Kasumi-1 (cell line): ENCODE data around the gene SMG6.
"Not testable (repeated sequence)": the region's sequence is repeated elsewhere in the genome, so short reads cannot be mapped to it uniquely, and the experiment has no call there.

Experiments used
- DNase-seq, 2 experiments: peaks; one replicate each; lab custom pipeline; 2025; lab: John Stamatoyannopoulos, UW

The SMG6 gene

DNA sequence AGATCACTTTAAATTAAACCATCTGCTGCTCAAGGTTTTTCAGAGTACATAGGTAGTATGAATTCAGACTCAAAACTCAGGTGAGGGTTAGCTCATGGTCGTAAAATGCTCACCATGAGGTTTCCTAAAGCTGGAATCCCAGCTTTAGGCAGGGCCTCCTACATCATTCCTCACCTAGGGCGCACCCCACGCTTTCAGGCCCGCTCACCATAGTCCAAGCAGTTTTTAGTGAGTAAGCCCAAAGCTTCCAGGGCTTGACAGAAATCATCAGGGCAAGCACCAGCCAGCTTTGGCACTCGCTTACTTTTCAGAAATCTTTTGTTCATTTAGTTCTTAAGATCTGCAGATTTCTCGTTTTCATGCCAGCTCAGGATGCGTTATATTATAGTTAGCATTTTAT, 158.9 kb downstream of the SMG6 start:
- no peak for DNase-seq

DNA sequence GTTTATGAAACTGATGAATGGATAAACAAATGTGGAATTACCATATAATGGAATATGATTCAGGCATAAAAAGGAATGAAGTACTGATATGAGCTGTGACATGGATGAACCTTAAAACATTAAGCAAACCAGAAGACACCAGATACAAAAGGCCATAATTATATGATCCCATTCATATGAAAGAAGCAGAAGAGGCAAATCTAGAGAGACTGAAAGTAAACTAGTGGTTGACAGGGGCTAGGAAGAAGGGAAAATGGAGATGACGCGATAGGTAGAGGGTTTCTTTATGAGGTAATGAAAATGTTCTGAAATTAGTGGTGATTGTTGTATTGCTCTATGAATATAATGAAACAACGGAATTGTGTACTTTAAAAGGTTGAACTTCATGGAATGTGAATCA, 160.3 kb downstream of the SMG6 start:
- no peak for DNase-seq

DNA sequence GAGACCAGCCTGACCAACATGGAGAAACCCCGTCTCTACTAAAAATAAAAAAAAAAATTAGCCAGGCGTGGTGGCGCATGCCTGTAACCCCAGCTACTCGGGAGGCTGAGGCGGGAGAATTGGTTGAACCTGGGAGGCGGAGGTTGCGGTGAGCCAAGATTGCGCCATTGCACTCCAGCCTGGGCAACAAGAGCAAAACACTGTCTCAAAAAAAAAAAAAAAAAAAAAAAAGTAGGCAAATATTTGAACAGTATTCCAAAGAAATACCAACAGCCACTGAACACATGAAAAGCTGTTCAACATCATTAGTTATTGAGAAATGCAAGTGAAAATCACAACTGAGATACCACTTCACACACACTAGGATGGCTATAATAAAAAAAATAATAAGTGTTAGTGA, 160.9 kb downstream of the SMG6 start:
- not testable (repeated sequence) for DNase-seq

DNA sequence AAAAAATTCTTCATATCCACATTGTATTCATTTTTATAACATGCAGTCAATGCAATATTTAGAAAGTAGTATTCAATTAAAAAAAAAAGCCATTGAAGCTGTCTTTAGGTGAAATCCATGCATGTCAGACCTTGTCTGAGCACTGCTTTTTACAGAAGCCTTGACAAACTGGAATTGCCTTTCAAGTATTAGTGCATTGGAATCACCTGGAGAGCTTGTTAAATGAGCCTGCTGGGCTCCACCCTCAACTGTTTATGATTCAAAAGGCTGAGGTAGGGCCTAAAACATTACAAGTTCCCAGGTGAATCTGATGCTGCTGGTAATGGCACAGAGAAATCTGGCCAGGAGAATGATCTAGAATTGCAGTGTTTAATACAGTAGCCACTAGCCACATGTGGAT, 162.9 kb downstream of the SMG6 start:
- no peak for DNase-seq

DNA sequence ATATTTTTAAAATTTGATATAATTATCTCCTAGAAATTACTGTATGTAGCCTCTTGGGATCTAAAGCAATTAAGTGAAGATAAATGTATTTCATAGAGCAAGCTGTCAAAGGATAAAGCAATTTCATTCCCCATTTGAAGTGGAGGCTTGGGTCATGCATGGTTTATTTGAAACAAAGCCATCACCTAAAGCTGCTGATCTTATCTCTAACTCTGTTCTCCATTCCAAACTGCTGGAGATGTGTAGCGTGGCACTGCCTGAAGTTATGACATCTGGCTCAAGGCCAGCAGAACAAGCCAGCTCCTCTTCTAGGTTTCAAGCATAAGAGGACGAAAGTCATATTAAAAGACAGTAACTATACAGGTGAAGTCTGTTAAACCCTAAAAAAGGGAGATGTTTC, 164.8 kb downstream of the SMG6 start:
- DNase-seq = peak in 1 of 2 experiments; percentile 0

DNA sequence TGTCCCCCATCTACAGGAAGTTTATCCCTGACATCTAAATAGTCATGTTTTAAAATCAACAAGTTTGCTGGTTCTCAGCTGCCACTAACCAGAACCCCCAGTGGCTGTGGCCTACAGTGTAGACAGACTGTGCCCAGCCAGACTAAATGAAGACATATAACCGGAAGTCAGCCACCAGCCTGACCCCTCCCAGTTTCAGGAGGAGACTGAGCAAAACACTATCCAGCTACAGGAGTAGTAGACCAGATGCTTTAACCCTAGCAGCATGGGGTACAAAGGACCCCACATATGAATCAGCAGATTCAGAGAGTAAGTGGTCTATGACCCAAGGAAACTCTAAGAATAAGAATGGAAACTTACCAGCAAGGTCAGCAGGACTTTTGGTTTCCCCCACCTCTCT, 165.3 kb downstream of the SMG6 start:
- peak in 1 of 2 experiments; percentile 0 for DNase-seq

DNA sequence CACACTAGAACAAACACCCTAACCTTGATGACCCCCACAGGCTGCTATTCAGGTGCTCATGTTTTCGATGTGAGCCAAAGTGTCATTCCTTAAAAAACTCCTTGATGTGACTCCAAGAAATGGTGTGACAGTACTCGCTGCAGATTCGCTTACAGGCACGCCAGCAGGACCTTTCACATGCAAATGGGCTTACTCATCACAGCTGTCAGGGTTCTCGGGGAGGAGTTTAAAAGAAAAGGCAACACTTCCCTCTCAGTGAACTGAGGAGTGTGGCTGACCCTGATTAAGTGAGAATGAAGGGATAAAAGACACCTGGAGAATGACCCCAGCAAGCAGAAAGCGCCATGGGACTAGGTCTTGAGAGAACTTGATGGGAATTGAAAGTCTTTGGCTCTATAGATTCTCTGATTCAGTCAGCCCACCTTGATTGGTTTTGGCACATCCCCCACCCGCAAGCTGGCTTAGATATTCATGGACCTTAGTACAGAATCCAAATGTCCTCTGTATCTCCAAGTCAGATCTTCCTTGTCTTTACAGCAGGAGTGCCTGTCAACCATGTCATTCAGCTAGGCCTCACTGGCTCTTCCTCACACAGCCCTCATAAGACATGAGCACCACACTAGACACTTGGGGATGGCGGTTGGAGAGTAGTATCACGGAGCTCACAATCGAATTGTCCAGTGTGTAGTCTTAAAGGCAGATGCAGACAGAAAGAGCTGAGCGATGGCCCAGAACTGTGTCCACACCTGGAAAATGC, 166.1 kb downstream of the SMG6 start:
- DNase-seq = no peak

DNA sequence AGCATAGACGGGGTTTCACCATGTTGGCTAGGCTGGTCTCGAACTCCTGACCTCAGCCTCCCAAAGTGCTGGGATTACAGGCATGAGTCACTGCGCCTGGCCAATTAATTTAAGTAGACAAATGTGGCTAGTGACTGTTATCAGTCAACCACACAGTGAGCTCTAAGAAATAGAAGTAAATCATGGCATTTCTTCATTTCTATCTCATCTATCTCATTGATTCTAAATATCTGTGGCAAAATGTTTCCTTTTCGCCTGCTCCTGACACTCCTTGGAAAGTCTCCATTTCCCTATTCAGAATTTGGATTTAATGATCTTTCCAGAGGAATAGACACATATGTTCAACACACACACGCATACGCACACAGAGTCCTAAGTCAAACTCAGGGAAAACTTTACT, 167.3 kb downstream of the SMG6 start:
- DNase-seq = no peak

DNA sequence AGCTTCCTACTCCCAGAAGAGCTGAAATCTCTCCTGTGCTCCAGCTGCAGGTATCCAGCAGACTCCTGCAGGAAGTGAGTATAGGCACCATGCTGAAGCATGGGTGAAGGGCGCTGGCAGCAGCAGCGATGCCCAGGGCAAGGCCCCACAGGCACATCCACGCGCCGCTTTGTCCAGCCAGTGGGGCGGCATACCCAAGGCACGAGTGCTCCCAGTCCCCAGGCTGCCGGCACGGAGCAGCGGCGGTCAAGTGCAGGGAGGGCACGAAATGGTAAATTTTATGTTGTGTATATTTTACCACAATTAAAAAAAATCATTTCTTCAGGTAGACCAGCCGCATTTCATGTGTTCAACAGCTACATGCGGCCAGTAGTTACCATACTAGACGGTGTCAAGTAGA, 175.6 kb downstream of the SMG6 start:
- no peak for DNase-seq

DNA sequence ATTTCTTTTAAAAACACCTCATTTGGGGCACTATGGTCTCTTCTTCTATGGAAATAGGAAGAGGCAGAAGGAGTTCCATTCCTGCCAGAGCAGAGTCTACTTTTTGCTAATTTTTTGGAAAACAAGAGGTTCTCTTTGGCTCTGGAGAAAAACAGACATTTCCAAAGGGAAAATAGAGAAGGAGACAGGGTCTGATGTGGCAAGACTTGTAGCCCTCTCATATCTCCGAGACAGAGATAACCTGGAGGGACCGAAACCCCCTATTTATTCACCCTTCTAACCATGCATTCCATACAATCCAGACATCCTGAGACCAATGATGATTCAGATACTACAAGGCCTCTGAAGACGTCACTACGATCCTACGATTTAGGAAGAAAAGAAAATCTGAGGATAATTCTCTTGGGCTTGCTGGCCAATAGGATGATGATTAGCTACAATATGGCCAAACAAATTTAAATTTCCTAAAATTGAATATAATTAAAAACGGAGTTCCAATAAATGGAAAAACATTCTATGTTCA, 178.5 kb downstream of the SMG6 start:
- DNase-seq = no peak

DNA sequence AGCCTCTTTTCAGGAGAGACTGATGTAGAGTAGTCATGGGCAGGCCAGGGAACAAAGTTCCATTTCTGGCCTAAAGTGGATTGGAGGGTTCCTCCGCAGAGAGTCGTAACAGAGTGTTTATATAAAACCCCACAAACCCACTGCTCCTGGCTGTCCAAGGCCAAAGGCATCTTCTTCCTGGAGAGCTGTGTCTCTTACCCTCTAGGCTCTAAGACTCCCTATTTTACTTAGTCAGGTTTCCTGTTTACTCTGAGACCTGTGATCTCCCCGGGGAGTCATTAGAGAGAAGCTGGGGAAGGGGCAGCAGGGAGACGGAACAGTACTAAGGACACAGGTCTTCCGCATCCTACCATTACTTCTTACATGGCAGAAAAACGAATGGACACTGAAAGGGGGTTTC, 179.2 kb downstream of the SMG6 start:
- no peak for DNase-seq

DNA sequence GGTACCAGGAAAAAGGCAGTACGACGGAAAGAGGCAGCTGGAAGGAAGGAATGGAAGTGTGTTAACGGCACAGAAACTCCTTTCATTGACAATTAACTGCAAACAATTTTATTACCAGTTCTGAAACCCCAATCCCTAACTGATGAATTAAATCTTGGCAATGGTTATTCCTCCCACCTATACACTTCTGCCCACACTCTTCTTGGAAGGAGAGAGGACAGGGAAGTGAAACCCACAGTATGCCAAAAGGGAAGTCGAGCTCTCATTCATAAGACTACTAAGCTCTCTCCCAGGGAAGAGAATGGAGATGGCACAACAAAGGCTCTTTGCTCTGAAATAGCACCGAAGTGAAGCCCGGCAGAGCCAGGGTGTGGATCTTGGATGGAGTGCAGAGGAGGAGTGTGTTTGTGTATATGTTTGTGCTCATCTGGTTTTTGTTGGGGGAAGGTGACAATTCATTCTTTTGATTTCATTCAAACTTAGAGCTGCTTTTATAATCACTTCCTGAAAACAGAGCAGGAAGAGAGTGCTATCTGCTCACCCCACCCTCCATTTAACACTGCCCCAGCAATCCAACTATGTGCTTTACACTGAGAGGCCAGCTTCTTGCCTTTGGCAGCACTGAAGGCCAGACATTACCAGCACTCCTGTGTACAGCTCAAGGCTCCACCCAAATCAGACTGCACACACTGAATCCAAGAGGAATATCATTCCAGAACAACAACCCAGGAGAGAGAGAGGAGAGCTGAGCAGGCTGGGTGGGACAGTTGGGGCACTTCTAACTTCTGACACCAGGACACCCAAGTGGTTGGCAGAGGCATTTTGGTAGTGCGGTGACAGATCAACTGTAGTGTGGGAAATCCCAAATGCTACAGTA, 180.0 kb downstream of the SMG6 start:
- peak; percentile 19 to 25 for DNase-seq

DNA sequence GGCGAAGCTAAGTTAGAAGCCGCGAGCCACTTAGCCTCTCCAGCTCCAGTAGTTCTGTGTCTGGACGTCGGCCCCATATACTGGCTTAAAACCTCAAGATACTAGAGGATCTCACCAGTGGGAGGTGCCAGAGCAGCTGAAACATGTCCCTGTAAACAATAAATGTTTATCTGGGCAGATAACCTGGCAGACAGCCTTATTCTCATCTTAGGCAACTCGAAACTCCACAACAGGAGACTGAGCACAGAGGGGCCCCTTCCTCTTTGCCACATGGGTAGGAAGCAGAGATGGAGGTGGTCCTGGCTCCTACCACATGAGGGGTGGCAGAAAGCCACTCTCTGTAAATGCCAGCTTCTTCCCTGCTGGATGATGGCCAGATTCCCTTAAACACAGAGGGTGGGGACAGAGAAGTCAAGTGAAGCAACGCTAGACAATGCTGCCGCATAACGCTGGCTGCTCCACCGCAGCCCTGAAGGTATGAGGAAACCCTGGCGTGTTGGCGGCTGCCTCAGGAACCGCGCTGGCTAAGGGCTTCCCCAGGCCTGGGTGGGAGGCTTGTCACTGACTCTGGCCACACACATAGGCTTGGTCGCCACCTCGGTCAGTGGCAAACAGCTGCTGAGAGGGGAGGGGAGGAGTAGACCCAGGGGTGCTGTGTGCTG, 180.8 kb downstream of the SMG6 start:
- DNase-seq = peak; percentile 10 to 23

DNA sequence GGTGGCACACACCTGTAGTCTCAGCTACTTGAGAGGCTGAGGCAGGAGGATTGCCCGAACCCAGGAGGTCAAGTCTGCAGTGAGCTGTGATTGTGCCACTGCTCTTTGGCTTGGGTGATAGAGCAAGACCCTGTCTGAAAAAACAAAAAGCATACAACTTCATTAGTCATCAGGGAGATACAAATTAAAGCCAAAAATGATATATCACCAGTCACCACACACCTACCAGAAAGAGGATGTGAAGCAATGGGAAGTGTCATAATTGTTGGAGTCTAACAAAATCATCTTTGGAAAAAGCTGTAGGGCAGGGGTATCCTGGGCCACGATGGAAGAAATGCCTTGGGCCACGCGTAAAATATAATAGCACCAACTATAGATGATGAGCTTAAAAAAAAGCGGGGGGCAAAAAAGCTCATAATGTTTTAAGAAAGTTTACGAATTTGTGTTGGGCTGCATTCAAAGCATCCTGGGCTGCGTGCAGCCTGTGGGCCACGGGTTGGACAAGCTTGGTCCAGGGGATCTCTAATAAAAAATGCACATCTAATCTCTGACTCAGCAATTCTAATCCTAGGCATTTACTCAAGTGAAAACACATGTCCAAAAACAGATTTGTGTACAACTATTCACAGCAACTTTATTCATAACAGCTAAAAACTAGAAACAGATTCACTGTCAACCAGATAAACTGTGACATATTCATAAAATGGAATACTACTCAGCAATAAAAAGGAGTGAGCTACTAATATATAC, 182.8 kb downstream of the SMG6 start:
- DNase-seq = no peak

DNA sequence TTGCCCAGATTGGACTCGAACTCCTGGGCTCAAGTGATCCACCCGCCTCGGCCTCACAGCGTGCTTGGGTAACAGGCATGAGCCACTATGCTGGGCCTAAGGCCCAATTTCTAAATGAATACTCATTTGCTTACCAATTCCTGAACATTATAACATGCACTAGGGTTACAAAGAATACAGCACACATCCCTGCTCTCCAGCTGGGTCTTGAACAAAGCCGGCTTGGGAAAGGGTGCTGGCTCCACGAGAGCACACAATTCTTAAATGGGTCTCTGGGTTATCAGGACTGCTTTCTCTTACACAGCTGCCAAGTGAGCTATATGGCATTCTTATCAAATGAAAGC, 190.3 kb downstream of the SMG6 start:
- no peak for DNase-seq

DNA sequence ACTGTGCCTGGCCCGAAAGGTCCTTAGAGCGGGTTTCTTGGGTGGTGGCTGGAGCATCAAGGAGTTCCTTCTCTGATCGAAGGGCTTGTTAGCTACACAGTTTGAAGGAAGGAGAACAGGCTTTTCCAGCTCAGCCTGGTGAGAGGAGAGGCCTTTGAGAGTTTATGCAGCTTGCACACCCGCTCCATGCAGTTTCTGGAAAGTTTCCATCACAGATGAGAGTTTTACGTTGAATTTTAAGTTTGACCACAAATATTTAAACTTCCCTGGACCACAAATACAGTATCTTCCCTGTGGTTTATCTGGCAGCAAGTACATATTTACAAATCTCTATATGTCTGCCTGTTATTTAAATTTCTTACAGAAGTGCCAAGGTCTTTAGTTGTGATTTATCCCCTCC, 191.9 kb downstream of the SMG6 start:
- no peak for DNase-seq

DNA sequence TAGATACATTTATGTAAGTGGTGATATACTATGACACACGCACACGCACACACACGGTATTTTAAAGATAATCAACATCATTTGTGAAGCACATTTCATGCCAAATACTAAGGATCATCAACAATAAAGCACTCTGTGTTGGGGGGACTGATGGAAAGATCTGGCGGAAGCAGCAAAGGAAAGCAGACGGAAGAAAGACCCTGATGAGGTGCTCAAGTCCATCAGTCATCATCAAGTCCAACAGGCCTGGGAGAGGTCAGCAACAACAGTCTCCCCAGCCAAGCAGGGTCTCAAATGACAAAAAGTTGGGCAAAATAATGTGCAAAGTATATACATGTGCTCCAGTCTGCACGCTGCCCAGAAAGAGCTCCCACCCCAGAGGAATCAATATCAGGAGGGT, 193.1 kb downstream of the SMG6 start:
- DNase-seq = no peak

DNA sequence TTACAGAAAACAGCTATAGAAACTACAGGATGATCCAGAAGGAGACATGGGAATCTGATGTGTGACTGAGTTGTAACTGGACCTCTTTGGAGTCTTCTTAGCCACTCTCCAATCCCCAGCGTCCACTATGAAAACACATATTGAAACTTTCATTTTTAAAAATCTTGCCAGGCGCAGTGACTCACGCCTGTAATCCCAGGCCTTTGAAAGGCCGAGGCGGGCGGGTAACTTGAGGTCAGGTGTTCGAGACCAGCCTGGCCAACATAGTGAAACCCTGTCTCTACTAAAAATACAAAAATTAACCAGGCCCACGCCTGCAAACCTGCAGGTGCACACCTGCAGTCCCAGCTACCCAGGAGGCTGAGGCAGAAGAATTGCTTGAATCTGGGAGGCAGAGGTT, 195.4 kb downstream of the SMG6 start:
- no peak for DNase-seq

DNA sequence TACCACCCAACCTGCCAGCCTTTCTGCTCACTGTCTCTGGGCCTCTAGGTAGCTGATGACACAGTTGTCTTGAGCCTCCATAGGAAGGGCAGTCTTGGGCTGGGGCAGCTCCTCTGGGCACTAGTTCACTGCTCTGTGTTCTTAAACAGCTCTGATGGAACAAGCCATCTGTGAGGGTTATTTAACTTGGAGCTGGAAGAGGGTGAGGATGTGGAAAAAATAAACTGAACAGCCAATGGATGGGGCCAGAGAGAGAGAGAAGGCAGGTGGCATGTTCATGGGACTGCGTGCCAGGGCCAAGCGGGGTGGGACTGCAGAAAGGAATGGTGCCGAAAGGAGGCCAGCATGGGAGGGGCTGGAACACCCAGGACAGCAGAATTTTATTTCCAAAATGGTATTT, 196.1 kb downstream of the SMG6 start:
- no peak for DNase-seq

DNA sequence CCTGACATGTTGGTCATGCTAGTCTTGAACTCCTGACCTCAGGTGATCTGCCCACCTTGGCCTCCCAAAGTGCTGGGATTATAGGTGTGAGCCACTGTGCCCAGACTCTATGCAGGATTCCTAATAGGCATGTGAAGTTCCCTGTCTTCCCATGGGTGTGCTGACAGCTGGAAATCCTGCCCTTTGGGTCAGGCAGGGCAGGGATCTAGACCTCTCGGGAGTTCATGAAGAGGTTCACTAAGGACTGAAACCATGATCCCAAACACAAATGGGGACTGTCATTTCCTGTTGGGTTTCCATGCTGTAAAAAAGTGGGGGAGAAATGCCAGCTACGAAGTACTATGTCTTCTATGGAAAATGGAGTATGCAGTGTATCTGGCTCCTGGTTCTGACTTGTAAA, 196.5 kb downstream of the SMG6 start:
- DNase-seq = no peak

DNA sequence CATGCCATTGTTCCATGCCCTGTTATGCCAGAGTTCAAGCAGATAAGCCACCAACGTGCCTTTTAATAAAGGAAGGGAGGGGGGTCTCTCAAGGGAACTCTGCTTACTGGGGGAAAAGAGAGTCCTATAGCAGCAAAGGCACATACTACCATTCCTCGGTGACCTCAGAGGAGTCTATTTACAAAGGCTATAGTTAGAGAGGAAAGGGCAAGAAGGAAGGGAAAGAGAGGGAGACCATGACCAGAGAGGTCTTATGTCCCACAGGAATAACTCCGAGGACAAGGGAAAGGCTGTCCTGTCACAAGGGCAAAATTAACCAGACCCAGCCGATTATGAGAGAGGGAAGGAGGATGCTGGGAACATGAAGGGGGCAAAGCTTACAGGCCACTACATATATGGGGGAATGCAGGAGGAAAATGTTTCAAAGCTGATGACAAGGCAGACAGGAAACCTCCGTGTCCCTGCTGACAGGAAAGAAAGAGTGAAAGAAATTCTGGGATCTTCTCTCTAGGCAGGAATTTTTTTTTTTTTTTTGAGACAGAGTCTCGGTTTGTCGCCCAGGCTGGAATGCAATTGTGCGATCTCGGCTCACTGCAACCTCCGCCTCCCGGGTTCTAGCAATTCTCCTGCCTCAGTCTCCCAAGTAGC, 197.2 kb downstream of the SMG6 start:
- no peak for DNase-seq

DNA sequence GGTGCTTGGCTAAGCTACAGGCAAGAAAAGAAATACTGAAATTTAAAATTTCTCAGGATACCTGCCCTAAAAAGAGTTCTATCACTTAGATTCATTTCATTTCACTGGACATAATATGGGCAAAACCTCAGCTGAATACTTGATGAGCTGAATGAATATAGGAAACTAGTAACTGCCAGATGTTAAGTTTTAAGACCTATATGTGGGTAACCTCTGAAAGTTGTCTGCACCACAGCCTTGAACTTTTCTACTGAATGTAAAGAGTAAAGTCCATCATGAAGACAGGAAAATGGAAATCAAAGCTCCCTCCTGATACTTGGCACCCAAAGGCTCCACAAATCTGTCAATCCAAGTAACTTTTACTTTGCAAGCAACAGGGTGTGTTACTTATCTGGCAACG, 197.9 kb downstream of the SMG6 start:
- no peak for DNase-seq
